HepG2 (cell line): ENCODE measurements around the gene PRKCD. TPM values are rescaled to one million over a fixed set of nuclear protein-coding genes. Genes with fewer than 3 reads are reported as not detected.

ENCODE experiments used
- ARID4A ChIP-seq: sonication (generic); formaldehyde crosslinking; IDR thresholded peaks from 2 replicates; pipeline ENCODE4 v1.5.0; 2020; ENCODE audit warnings: mild to moderate bottlenecking, missing genetic modification reagents, borderline replicate concordance
- ATF2 ChIP-seq: sonication (generic); formaldehyde crosslinking; IDR thresholded peaks from 2 replicates; pipeline ENCODE4 v1.4.0; 2020; ENCODE audit warnings: missing genetic modification reagents
- DZIP1 ChIP-seq: sonication (generic); formaldehyde crosslinking; IDR thresholded peaks from 2 replicates; pipeline ENCODE4 v1.5.0; 2020; ENCODE audit warnings: mild to moderate bottlenecking, missing genetic modification reagents
- HNF4G ChIP-seq, 2 experiments: sonication (generic) in 1 of 2; formaldehyde crosslinking in 1 of 2; IDR thresholded peaks; 2 replicates each; pipeline versions ENCODE4 v1.4.0 to v1.6.1; 2011 to 2020; ENCODE audit warnings: borderline replicate concordance in 2 of 2, low read depth in 2 of 2, mild to moderate bottlenecking in 2 of 2, low read length in 1 of 2, missing genetic modification reagents in 1 of 2, moderate library complexity in 1 of 2
- HOXA5 ChIP-seq: sonication (generic); formaldehyde crosslinking; IDR thresholded peaks from 2 replicates; pipeline ENCODE4 v1.4.0; 2020; ENCODE audit warnings: missing genetic modification reagents
- NR2F6 ChIP-seq, 2 experiments: IDR thresholded peaks; 2 replicates each; pipeline ENCODE4 v1.6.1; 2016; ENCODE audit warnings: antibody characterized with exemption in 1 of 2, mild to moderate bottlenecking in 1 of 2
- PHF20 ChIP-seq: sonication (generic); formaldehyde crosslinking; IDR thresholded peaks from 2 replicates; pipeline ENCODE4 v1.5.0; 2020; ENCODE audit warnings: mild to moderate bottlenecking, missing genetic modification reagents
- SP2 ChIP-seq: sonication (generic); formaldehyde crosslinking; IDR thresholded peaks from 2 replicates; pipeline ENCODE4 v1.5.1; 2020; ENCODE audit warnings: mild to moderate bottlenecking, missing genetic modification reagents
- ZBTB46 ChIP-seq: sonication (generic); formaldehyde crosslinking; IDR thresholded peaks from 2 replicates; pipeline ENCODE4 v1.4.0; 2020; ENCODE audit warnings: mild to moderate bottlenecking, missing genetic modification reagents, borderline replicate concordance
- ZFP91 ChIP-seq: sonication (generic); formaldehyde crosslinking; IDR thresholded peaks from 2 replicates; pipeline ENCODE4 v1.9.0; 2022; ENCODE audit warnings: missing genetic modification reagents, mild to moderate bottlenecking, borderline replicate concordance
- ZNF121 ChIP-seq: sonication (generic); formaldehyde crosslinking; IDR thresholded peaks from 2 replicates; pipeline ENCODE4 v1.5.0; 2020; ENCODE audit warnings: mild to moderate bottlenecking, missing genetic modification reagents
- ZNF335 ChIP-seq: sonication (generic); formaldehyde crosslinking; IDR thresholded peaks from 2 replicates; pipeline ENCODE4 v1.4.0; 2020; ENCODE audit warnings: missing genetic modification reagents
- ZNF441 ChIP-seq: sonication (generic); formaldehyde crosslinking; IDR thresholded peaks from 2 replicates; pipeline ENCODE4 v1.7.0; 2021; ENCODE audit warnings: missing genetic modification reagents, borderline replicate concordance
- ZNF891 ChIP-seq: sonication (generic); formaldehyde crosslinking; IDR thresholded peaks from 2 replicates; pipeline ENCODE4 v1.5.0; 2020; ENCODE audit warnings: mild to moderate bottlenecking, missing genetic modification reagents
- polyA plus RNA-seq, 8 experiments: library from polyadenylated mRNA; depleted of rRNA in 3 of 8; stranded (reverse) in 7 of 8; unstranded in 1 of 8; fragments of >200 nt; fragmentation: Illumina TruSeq in 4 of 8; extraction: Trizol in 4 of 8; gene quantifications; 2 replicates each; pipeline versions ENCODE4 v1.2.1 to v1.2.3, GENCODE V29; 2011 to 2016; ENCODE audit warnings: low read depth in 4 of 8, missing spikeins in 1 of 8, mixed read lengths in 1 of 8; ENCODE audit not compliant: insufficient read depth in 1 of 8
- total RNA-seq, 5 experiments: library from RNA; depleted of rRNA; stranded (reverse); fragments of >200 nt; fragmentation: Illumina TruSeq; extraction: Trizol; gene quantifications; 2 replicates each; pipeline ENCODE4 v1.2.3, GENCODE V29; 2016; ENCODE audit warnings: low read depth in 1 of 5

PRKCD gene
- total and polyA plus RNA-seq, 2 of the 13 experiments (the other 11 are each of a cell fraction or from before 2014, with no cell fraction given): 1.6 to 40.7 TPM

GRCh38 chr3:53160660-53161449 is at the start of gene PRKCD (continued):
- TF ChIP-seq ZBTB46 (CRISPR knock-in tag): 0 out of 2 replicates have a peak, but pooled peaks have one; percentile 69
- TF ChIP-seq ZNF891 (CRISPR knock-in tag): peak; percentile 70; the same call in 1 of the 2 replicates
- peak; percentile 70; the same call in 1 of the 2 replicates for TF ChIP-seq ZNF335 (CRISPR knock-in tag)
- no peak for TF ChIP-seq NR2F6 (IDR thresholded peaks at IDR 0.05)
- peak; percentile 37; the same call in 1 of the 2 replicates for TF ChIP-seq NR2F6 (CRISPR knock-in tag; IDR thresholded peaks at IDR 0.05)
- TF ChIP-seq HOXA5 (CRISPR knock-in tag): 0 out of 2 replicates have a peak, but pooled peaks have one; percentile 29
- no peak for TF ChIP-seq SP2
- peak; percentile 13; the same call in 1 of the 2 replicates for TF ChIP-seq ZNF121
- peak; percentile 64 for TF ChIP-seq ZFP91 (CRISPR knock-in tag)
- peak; percentile 17; the same call in 1 of the 2 replicates for TF ChIP-seq HNF4G (IDR thresholded peaks at IDR 0.05; ENCODE audit: borderline replicate concordance, low read depth, low read length)
- TF ChIP-seq HNF4G (CRISPR knock-in tag; IDR thresholded peaks at IDR 0.05; ENCODE audit: borderline replicate concordance, low read depth): no peak
- 0 out of 2 replicates have a peak, but pooled peaks have one; percentile 14 for TF ChIP-seq ZNF441 (CRISPR knock-in tag)
- 0 out of 2 replicates have a peak, but pooled peaks have one; percentile 25 for TF ChIP-seq ATF2 (CRISPR knock-in tag)
- peak; percentile 62; the same call in 1 of the 2 replicates for TF ChIP-seq DZIP1 (CRISPR knock-in tag)
- TF ChIP-seq PHF20 (CRISPR knock-in tag): 0 out of 2 replicates have a peak, but pooled peaks have one; percentile 34
- TF ChIP-seq ARID4A (CRISPR knock-in tag): peak; percentile 58; the same call in 1 of the 2 replicates
